Measurements from ENCODE around the gene CRYBG2. TPM values are rescaled to one million over a fixed set of nuclear protein-coding genes. Genes with fewer than 3 reads are reported as not detected.

Gene CRYBG2
- total and polyA plus RNA-seq, 2 of the 13 experiments (the other 11 are each of a cell fraction or from before 2014, with no cell fraction given), result 1.3 to 2.9 TPM

- BruUV-seq (replicated peaks), result no TSS peak
Measured at GRCh38 chr1:26277261-26277661, 76.7 kb downstream of the CRYBG2 start.

More at GRCh38 chr1:26277261-26277661, 76.7 kb downstream of the CRYBG2 start:
- no peak for DNase-seq (ENCODE audit: low spot score)
- peaks cover 14 to 46% of the 10 kb centered on the region in 2 experiments for H3K36me3 ChIP-seq (replicated peaks in 1 of 2; ENCODE audit: control insufficient read depth in 1 of 2, insufficient read depth in 2 of 2, low read length in 2 of 2)
- no peaks in the 10 kb centered on the region for H3K9me3 ChIP-seq (ENCODE audit: low read length)
- no peaks in the 10 kb centered on the region for H4K20me1 ChIP-seq (ENCODE audit: insufficient read depth, low read length)
- no peaks in the 10 kb centered on the region for H3K79me2 ChIP-seq (ENCODE audit: insufficient read depth, low read length)
- WGBS (ENCODE audit: low lambda C conversion rate), result 100% methylated on average over 1 of the region's 3 CpGs
- H3K9ac ChIP-seq (ENCODE audit: insufficient read depth, low read depth, low read length), result no peak overlapping the region
- in situ Hi-C loops (cut with HindIII; ENCODE audit: extremely low pct_ligation_motif_present, low pct_unique_long_range_greater_than_20kb), result no loop called here
- H3K4me1 ChIP-seq (ENCODE audit: insufficient read depth, low read length), result peaks cover 39% of the 10 kb centered on the region
- no peak for TF ChIP-seq ZNF33B (CRISPR knock-in tag; IDR thresholded peaks at IDR 0.05)
- TF ChIP-seq SIX1 (CRISPR knock-in tag; IDR thresholded peaks at IDR 0.05; ENCODE audit: borderline replicate concordance), result no peak
- no peak for TF ChIP-seq ZNF790 (CRISPR knock-in tag; IDR thresholded peaks at IDR 0.05; ENCODE audit: borderline replicate concordance)
- no peak for TF ChIP-seq MYC (CRISPR knock-in tag; IDR thresholded peaks at IDR 0.05; ENCODE audit: borderline replicate concordance)
- TF ChIP-seq ZNF782 (CRISPR knock-in tag; IDR thresholded peaks at IDR 0.05; ENCODE audit: borderline replicate concordance), result no peak
- TF ChIP-seq ARNT (IDR thresholded peaks at IDR 0.05), result no peak
- TF ChIP-seq AKNA (CRISPR knock-in tag; IDR thresholded peaks at IDR 0.05; ENCODE audit: borderline replicate concordance), result no peak
- TF ChIP-seq TSC22D2 (CRISPR knock-in tag; IDR thresholded peaks at IDR 0.05; ENCODE audit: borderline replicate concordance), result no peak
- TF ChIP-seq FOXJ3 (CRISPR knock-in tag; IDR thresholded peaks at IDR 0.05; ENCODE audit: borderline replicate concordance), result no peak
- no peak for TF ChIP-seq SNAPC2 (CRISPR knock-in tag; IDR thresholded peaks at IDR 0.05)
- no peak for TF ChIP-seq SAP130 (CRISPR knock-in tag; IDR thresholded peaks at IDR 0.05; ENCODE audit: low read depth)
- TF ChIP-seq ZNF251 (CRISPR knock-in tag; IDR thresholded peaks at IDR 0.05), result no peak
- ChIA-PET POLR2A (no interaction called here), CTCF (ENCODE audit: low intra/inter-chr PET ratio, low total read pairs) (interaction anchor here (1.5 kb wide), 1 partner anchor 9 kb away, joined by 3 read pairs; no protein-coding TSS in a partner anchor)
- H2AFZ ChIP-seq (ENCODE audit: low read length), result no peak overlapping the region
- no peaks in the 10 kb centered on the region for H3K27me3 ChIP-seq (ENCODE audit: control insufficient read depth in 1 of 2, insufficient read depth in 2 of 2, low read length in 2 of 2)
- ATAC-seq, result no peak
- no peak for FAIRE-seq
- no peak overlapping the region for H3K27ac ChIP-seq (ENCODE audit: extremely low read length, insufficient read depth, low read length)
- H3K4me2 ChIP-seq (ENCODE audit: low read depth, low read length), result no peak overlapping the region
- intact Hi-C loops (cut with micrococcal nuclease; ENCODE audit: unreplicated experiment), result no loop called here
- no peak overlapping the region for H3K4me3 ChIP-seq (replicated peaks in 1 of 3; ENCODE audit: insufficient read depth in 1 of 3, low read depth in 2 of 3, low read length in 3 of 3)
